ENCODE data around the gene DACH1.

GRCh38 chr13:71703138-71703537 lies 163.9 kb downstream of the DACH1 start:
- TF ChIP-seq EZH2 (IDR thresholded peaks at IDR 0.05; ENCODE audit: low read depth, low read length, severe bottlenecking), result no peak
- TF ChIP-seq CTCF (IDR thresholded peaks at IDR 0.05; ENCODE audit: control extremely low read depth in 1 of 3, insufficient read depth in 1 of 3, low read depth in 1 of 3, low read length in 3 of 3), result no peak
- no peak for TF ChIP-seq RAD21 (IDR thresholded peaks at IDR 0.05 in 1 of 2, conservative IDR thresholded peaks at IDR 0.05 in 1 of 2; ENCODE audit: low read depth in 2 of 2, low read length in 2 of 2)
- TF ChIP-seq TAF1 (IDR thresholded peaks at IDR 0.05; ENCODE audit: low read depth, low read length), result no peak
- TF ChIP-seq ATF2 (IDR thresholded peaks at IDR 0.05; ENCODE audit: low read length), result no peak
- TF ChIP-seq POLR2A (IDR thresholded peaks at IDR 0.05; ENCODE audit: control extremely low read depth in 1 of 2, low read depth in 2 of 2, low read length in 2 of 2), result no peak
- TF ChIP-seq SIN3A (conservative IDR thresholded peaks at IDR 0.05 in 1 of 2, IDR thresholded peaks at IDR 0.05 in 1 of 2; ENCODE audit: low read depth in 1 of 2, low read length in 2 of 2), result no peak
- TF ChIP-seq RXRA (IDR thresholded peaks at IDR 0.05; ENCODE audit: insufficient read depth, low read depth, low read length), result no peak
- TF ChIP-seq MAFK (IDR thresholded peaks at IDR 0.05; ENCODE audit: low read depth, low read length), result no peak
- TF ChIP-seq EP300 (IDR thresholded peaks at IDR 0.05; ENCODE audit: borderline replicate concordance in 1 of 2, low read depth in 2 of 2, low read length in 2 of 2), result no peak
- TF ChIP-seq GABPA (IDR thresholded peaks at IDR 0.05; ENCODE audit: borderline replicate concordance, insufficient read depth, low read length), result no peak

Measured in H1 (cell line).